Neural cell (in vitro differentiated cells): Measurements from ENCODE around the gene GALNT14. TPM values are rescaled to one million over a fixed set of nuclear protein-coding genes. Genes with fewer than 3 reads are reported as not detected.

Experiments
- H2AFZ ChIP-seq: fragments of 200-600, 300-800 bp; sonication (generic), shearing (Covaris generic); 2 replicates; pipeline ENCODE4 v1.6.0; 2014; ENCODE audit warnings: low read depth, mild to moderate bottlenecking, antibody characterized with exemption, low read length, moderate library complexity
- H3F3A ChIP-seq: fragments of 200-600 bp; shearing (Covaris generic); 2 replicates; pipeline ENCODE4 v1.6.1; 2016; ENCODE audit warnings: mild to moderate bottlenecking, moderate library complexity, mixed read lengths, antibody characterized with exemption, low read length; ENCODE audit not compliant: insufficient read depth, poor library complexity, severe bottlenecking
- H3K27ac ChIP-seq: fragments of 200-600, 300-800 bp; sonication (generic), shearing (Covaris generic); 2 replicates; pipeline ENCODE4 v1.5.1; 2014; ENCODE audit warnings: mild to moderate bottlenecking, low read length, moderate library complexity
- H3K27me3 ChIP-seq: fragments of 300-800, 200-600 bp; sonication (generic), shearing (Covaris generic); 2 replicates; pipeline ENCODE4 v1.6.0; 2014; ENCODE audit warnings: mild to moderate bottlenecking, low read depth, low read length, moderate library complexity; ENCODE audit not compliant: insufficient read depth
- H3K36me3 ChIP-seq: fragments of 300-800, 200-600 bp; sonication (generic), shearing (Covaris generic); 2 replicates; pipeline ENCODE4 v1.5.1; 2014; ENCODE audit warnings: mild to moderate bottlenecking, antibody characterized with exemption, low read length, moderate library complexity; ENCODE audit not compliant: insufficient read depth
- H3K4me2 ChIP-seq: fragments of 300-800, 200-600 bp; sonication (generic), shearing (Covaris generic); 2 replicates; pipeline ENCODE4 v1.6.0; 2014; ENCODE audit warnings: mild to moderate bottlenecking, low read length
- H3K4me3 ChIP-seq: fragments of 300-800, 200-600 bp; sonication (generic), shearing (Covaris generic); 2 replicates; pipeline ENCODE4 v1.5.1; 2014; ENCODE audit warnings: mild to moderate bottlenecking, low read length, moderate library complexity
- H3K79me2 ChIP-seq: fragments of 200-600 bp; shearing (Covaris generic); replicated peaks from 2 replicates; pipeline ENCODE4 v1.6.0; 2014; ENCODE audit warnings: mild to moderate bottlenecking, low read length, moderate library complexity; ENCODE audit not compliant: insufficient read depth
- H3K9ac ChIP-seq: fragments of 300-800, 200-600 bp; sonication (generic), shearing (Covaris generic); 2 replicates; pipeline ENCODE4 v1.6.1; 2016; ENCODE audit warnings: mild to moderate bottlenecking, low read length, mixed read lengths
- H3K9me2 ChIP-seq: fragments of 200-600 bp; shearing (Covaris generic); 2 replicates; pipeline ENCODE4 v1.6.1; 2016; ENCODE audit warnings: mild to moderate bottlenecking, low read length, mixed read lengths; ENCODE audit not compliant: insufficient read depth
- H3K9me3 ChIP-seq: fragments of 200-600, 300-800 bp; sonication (generic), shearing (Covaris generic); 2 replicates; pipeline ENCODE4 v1.6.1; 2016; ENCODE audit warnings: mild to moderate bottlenecking, mixed run types, low read length, moderate library complexity, mixed read lengths
- H4K20me1 ChIP-seq: fragments of 200-600 bp; shearing (Covaris generic); 2 replicates; pipeline ENCODE4 v1.6.1; 2016; ENCODE audit warnings: mild to moderate bottlenecking, mixed run types; ENCODE audit not compliant: insufficient read depth
- EP300 ChIP-seq: fragments of 450-650 bp; conservative IDR thresholded peaks from 2 replicates; pipeline ENCODE4 v1.6.1; 2014; ENCODE audit warnings: antibody characterized with exemption, mild to moderate bottlenecking, moderate library complexity; ENCODE audit not compliant: poor library complexity, severe bottlenecking
- EZH2 ChIP-seq: fragments of 200-600, 300-800 bp; shearing (Covaris generic), sonication (generic); IDR thresholded peaks from 2 replicates; pipeline ENCODE4 v1.6.1; 2014; ENCODE audit warnings: antibody characterized with exemption, low read length, borderline replicate concordance, mild to moderate bottlenecking; ENCODE audit not compliant: insufficient read depth, poor library complexity, severe bottlenecking
- MXI1 ChIP-seq: fragments of 450-650 bp; conservative IDR thresholded peaks from 2 replicates; pipeline ENCODE4 v1.6.1; 2014; ENCODE audit warnings: antibody characterized with exemption, mild to moderate bottlenecking; ENCODE audit not compliant: poor library complexity, severe bottlenecking
- POLR2AphosphoS5 ChIP-seq: IDR thresholded peaks from 2 replicates; pipeline ENCODE4 v1.6.1; 2012
- RAD21 ChIP-seq: fragments of 450-650 bp; conservative IDR thresholded peaks from 2 replicates; pipeline ENCODE4 v1.6.1; 2014; ENCODE audit warnings: antibody characterized with exemption, mild to moderate bottlenecking, moderate library complexity
- SMC3 ChIP-seq: fragments of 450-650 bp; conservative IDR thresholded peaks from 2 replicates; pipeline ENCODE4 v1.6.1; 2014; ENCODE audit warnings: antibody characterized with exemption, mild to moderate bottlenecking, moderate library complexity; ENCODE audit not compliant: poor library complexity
- TAF1 ChIP-seq: IDR thresholded peaks from 2 replicates; pipeline ENCODE4 v1.6.1; 2012; ENCODE audit warnings: low read depth
- polyA plus RNA-seq: library from polyadenylated mRNA; depleted of rRNA; stranded (reverse); fragments of >200 nt; gene quantifications from 2 replicates; pipeline ENCODE4 v1.2.3, GENCODE V29; 2014
- TF ChIP-seq, protein P1 (sequence below): IDR thresholded peaks from 2 replicates; pipeline ENCODE4 v1.6.1; 2012; ENCODE audit warnings: borderline replicate concordance
- TF ChIP-seq, protein P2 (sequence below): fragments of 450-650 bp; IDR thresholded peaks from 2 replicates; pipeline ENCODE4 v1.5.1; 2014; ENCODE audit warnings: antibody characterized with exemption, mild to moderate bottlenecking, moderate library complexity; ENCODE audit not compliant: poor library complexity, severe bottlenecking

The GALNT14 gene
- polyA plus RNA-seq, 1 donor from 2014 or later, result 15.9 TPM

DNA sequence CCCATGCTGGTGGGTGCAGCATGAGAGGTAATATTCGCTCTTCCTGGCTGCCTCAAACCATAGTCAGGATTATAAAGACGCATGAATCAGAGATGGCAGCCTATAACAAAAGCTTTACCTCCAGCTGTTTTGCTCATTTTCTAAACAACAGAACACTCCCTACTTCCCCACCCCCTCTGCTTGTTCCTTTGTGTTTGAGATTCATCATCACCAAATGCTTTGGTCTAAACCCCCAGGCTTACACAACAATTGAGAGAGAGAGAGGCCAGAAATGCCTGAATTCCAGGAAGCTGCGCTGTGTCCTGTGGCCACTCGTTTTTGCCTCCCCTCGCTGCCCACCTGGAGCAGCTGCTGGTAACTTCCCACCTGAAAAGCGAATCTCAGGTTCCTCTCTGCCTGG is 252.2 kb downstream of the GALNT14 start:
- H3K27ac ChIP-seq, result no peak overlapping the region

GRCh38 chr2:30883822-30884221 is 254.4 kb downstream of the GALNT14 start:
- no peak overlapping the region for H2AFZ ChIP-seq
- H3K79me2 ChIP-seq, result no peaks in the 10 kb centered on the region
- no peaks in the 10 kb centered on the region for H3K27me3 ChIP-seq
- H3K27ac ChIP-seq, result no peak overlapping the region
- TF ChIP-seq RAD21 (no peak), EZH2 (no peak), SMC3 (no peak), MXI1 (no peak), EP300 (no peak)
- H3F3A ChIP-seq, result no peaks in the 10 kb centered on the region
- H4K20me1 ChIP-seq, result no peaks in the 10 kb centered on the region
- no peaks in the 10 kb centered on the region for H3K36me3 ChIP-seq
- H3K9me2 ChIP-seq, result no peaks in the 10 kb centered on the region
- no peak overlapping the region for H3K9ac ChIP-seq
- H3K4me2 ChIP-seq, result no peak overlapping the region
- H3K4me3 ChIP-seq, result no peak overlapping the region
- H3K9me3 ChIP-seq, result no peaks in the 10 kb centered on the region

More for the DNA sequence above, 252.2 kb downstream of the GALNT14 start:
- TF ChIP-seq RAD21 (no peak), SMC3 (no peak), TAF1 (no peak), MXI1 (no peak), POLR2AphosphoS5 (no peak), EZH2 (no peak), EP300 (no peak)
- TF ChIP-seq, protein P1, sequence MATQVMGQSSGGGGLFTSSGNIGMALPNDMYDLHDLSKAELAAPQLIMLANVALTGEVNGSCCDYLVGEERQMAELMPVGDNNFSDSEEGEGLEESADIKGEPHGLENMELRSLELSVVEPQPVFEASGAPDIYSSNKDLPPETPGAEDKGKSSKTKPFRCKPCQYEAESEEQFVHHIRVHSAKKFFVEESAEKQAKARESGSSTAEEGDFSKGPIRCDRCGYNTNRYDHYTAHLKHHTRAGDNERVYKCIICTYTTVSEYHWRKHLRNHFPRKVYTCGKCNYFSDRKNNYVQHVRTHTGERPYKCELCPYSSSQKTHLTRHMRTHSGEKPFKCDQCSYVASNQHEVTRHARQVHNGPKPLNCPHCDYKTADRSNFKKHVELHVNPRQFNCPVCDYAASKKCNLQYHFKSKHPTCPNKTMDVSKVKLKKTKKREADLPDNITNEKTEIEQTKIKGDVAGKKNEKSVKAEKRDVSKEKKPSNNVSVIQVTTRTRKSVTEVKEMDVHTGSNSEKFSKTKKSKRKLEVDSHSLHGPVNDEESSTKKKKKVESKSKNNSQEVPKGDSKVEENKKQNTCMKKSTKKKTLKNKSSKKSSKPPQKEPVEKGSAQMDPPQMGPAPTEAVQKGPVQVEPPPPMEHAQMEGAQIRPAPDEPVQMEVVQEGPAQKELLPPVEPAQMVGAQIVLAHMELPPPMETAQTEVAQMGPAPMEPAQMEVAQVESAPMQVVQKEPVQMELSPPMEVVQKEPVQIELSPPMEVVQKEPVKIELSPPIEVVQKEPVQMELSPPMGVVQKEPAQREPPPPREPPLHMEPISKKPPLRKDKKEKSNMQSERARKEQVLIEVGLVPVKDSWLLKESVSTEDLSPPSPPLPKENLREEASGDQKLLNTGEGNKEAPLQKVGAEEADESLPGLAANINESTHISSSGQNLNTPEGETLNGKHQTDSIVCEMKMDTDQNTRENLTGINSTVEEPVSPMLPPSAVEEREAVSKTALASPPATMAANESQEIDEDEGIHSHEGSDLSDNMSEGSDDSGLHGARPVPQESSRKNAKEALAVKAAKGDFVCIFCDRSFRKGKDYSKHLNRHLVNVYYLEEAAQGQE, result no peak
- TF ChIP-seq, protein P2, sequence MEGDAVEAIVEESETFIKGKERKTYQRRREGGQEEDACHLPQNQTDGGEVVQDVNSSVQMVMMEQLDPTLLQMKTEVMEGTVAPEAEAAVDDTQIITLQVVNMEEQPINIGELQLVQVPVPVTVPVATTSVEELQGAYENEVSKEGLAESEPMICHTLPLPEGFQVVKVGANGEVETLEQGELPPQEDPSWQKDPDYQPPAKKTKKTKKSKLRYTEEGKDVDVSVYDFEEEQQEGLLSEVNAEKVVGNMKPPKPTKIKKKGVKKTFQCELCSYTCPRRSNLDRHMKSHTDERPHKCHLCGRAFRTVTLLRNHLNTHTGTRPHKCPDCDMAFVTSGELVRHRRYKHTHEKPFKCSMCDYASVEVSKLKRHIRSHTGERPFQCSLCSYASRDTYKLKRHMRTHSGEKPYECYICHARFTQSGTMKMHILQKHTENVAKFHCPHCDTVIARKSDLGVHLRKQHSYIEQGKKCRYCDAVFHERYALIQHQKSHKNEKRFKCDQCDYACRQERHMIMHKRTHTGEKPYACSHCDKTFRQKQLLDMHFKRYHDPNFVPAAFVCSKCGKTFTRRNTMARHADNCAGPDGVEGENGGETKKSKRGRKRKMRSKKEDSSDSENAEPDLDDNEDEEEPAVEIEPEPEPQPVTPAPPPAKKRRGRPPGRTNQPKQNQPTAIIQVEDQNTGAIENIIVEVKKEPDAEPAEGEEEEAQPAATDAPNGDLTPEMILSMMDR, result no peak
- Histone ChIP-seq H3K9me2 (no peaks in the 10 kb centered on the region), H3K27me3 (no peaks in the 10 kb centered on the region), H3K9me3 (no peaks in the 10 kb centered on the region), H3K36me3 (no peaks in the 10 kb centered on the region), H3K4me2 (no peak overlapping the region), H2AFZ (no peak overlapping the region), H4K20me1 (no peaks in the 10 kb centered on the region), H3K4me3 (no peak overlapping the region), H3K9ac (no peak overlapping the region), H3F3A (no peaks in the 10 kb centered on the region), H3K79me2 (no peaks in the 10 kb centered on the region)
